SU-DHL-6 (cell line): ENCODE measurements around the gene ZNF785.

Source experiments
- H2AFZ ChIP-seq: fragments of 200-600 bp; sonication (generic); 2 replicates; pipeline ENCODE4 v1.6.1; 2014; ENCODE audit warnings: low read depth, mild to moderate bottlenecking, moderate library complexity, mixed read lengths, antibody characterized with exemption, low read length; ENCODE audit not compliant: severe bottlenecking
- H3F3A ChIP-seq: fragments of 200-600 bp; shearing (Covaris generic); 2 replicates; pipeline ENCODE4 v1.6.0; 2016; ENCODE audit warnings: antibody characterized with exemption, mild to moderate bottlenecking; ENCODE audit not compliant: insufficient read depth
- H3K27ac ChIP-seq: fragments of 200-600 bp; sonication (generic); 2 replicates; pipeline ENCODE4 v1.5.1; 2016; ENCODE audit warnings: low read depth, mild to moderate bottlenecking, low read length, moderate library complexity, mixed read lengths
- H3K27me3 ChIP-seq: fragments of 200-600 bp; sonication (generic), shearing (Covaris generic); 2 replicates; pipeline ENCODE4 v1.6.0; 2014; ENCODE audit warnings: mild to moderate bottlenecking, low read length
- H3K36me3 ChIP-seq: fragments of 200-600 bp; sonication (generic); 2 replicates; pipeline ENCODE4 v1.6.1; 2014; ENCODE audit warnings: mild to moderate bottlenecking, low read length, mixed read lengths
- H3K4me2 ChIP-seq: fragments of 300-600, 200-600 bp; shearing (Covaris generic), sonication (generic); 2 replicates; pipeline ENCODE4 v1.6.0; 2014; ENCODE audit warnings: low read length, low read depth, mild to moderate bottlenecking; ENCODE audit not compliant: poor library complexity, severe bottlenecking
- H3K4me3 ChIP-seq: fragments of 200-600 bp; sonication (generic); 2 replicates; pipeline ENCODE4 v1.5.1; 2014; ENCODE audit warnings: antibody characterized with exemption, low read length, mild to moderate bottlenecking, mixed read lengths; ENCODE audit not compliant: insufficient read depth, poor library complexity, severe bottlenecking
- H3K79me2 ChIP-seq: fragments of 200-600 bp; sonication (generic); 2 replicates; pipeline ENCODE4 v1.6.1; 2014; ENCODE audit warnings: mild to moderate bottlenecking, low read length, moderate library complexity; ENCODE audit not compliant: insufficient read depth
- H3K9ac ChIP-seq: fragments of 200-600 bp; sonication (generic); 2 replicates; pipeline ENCODE4 v1.7.0; 2014; ENCODE audit warnings: mild to moderate bottlenecking, low read length
- H3K9me2 ChIP-seq: fragments of 200-600 bp; sonication (generic); replicated peaks from 2 replicates; pipeline ENCODE4 v1.6.1; 2014; ENCODE audit warnings: low read length; ENCODE audit not compliant: insufficient read depth
- H3K9me3 ChIP-seq: fragments of 200-600 bp; sonication (generic); 2 replicates; pipeline ENCODE4 v1.6.1; 2014; ENCODE audit warnings: low read length, mixed read lengths; ENCODE audit not compliant: insufficient read depth
- H4K20me1 ChIP-seq: fragments of 200-600 bp; sonication (generic); 2 replicates; pipeline ENCODE4 v1.6.1; 2014; ENCODE audit warnings: low read depth, mild to moderate bottlenecking, antibody characterized with exemption, low read length, moderate library complexity, mixed read lengths
- EZH2phosphoT487 ChIP-seq: fragments of 200-600 bp; sonication (generic), shearing (Covaris generic); conservative IDR thresholded peaks from 2 replicates; pipeline ENCODE4 v1.6.1; 2018; ENCODE audit warnings: mild to moderate bottlenecking, antibody characterized with exemption, low read length, moderate library complexity, mixed read lengths
- TF ChIP-seq, protein P1 (sequence below): fragments of 200-600 bp; sonication (generic); IDR thresholded peaks from one replicate; pipeline ENCODE4 v1.5.1; 2017; ENCODE audit warnings: antibody characterized with exemption, mild to moderate bottlenecking, low read length, moderate library complexity; ENCODE audit not compliant: insufficient read depth, poor library complexity, severe bottlenecking

ZNF785 gene

DNA sequence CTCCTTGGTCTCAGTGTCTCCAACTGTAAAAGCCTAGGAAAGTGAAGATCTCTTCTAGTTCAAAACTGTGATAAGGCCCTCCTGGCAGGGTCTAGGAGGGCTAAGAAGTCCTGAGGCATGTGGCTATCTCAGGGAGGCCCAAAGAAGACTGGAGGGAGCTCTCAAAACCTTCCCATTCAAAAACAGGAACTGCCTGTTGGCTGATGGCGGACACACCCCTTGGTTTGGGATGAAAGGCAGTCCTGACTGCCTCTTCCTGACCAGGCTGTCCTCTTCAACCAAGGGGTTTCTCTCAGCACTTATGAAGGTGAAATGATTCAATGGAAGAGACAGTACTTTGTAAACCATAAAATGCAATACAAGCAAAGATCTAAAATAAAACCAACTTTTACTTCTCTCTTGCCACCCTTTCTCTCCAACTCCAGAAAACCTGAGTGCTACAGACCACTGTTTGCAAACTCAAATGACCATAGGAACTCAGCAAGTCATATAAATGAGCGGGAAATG, 32.1 kb downstream of the ZNF785 start:
- H3K79me2 ChIP-seq = peaks cover 15% of the 10 kb centered on the region; the same call in 1 of the 2 replicates
- no peak overlapping the region for H3K9ac ChIP-seq
- H3K4me2 ChIP-seq = no peak overlapping the region
- H3K36me3 ChIP-seq = no peaks in the 10 kb centered on the region
- no peaks in the 10 kb centered on the region for H4K20me1 ChIP-seq
- H3K27ac ChIP-seq = no peak overlapping the region
- no peaks in the 10 kb centered on the region for H3K27me3 ChIP-seq
- no peaks in the 10 kb centered on the region for H3K9me3 ChIP-seq
- TF ChIP-seq, protein P1, sequence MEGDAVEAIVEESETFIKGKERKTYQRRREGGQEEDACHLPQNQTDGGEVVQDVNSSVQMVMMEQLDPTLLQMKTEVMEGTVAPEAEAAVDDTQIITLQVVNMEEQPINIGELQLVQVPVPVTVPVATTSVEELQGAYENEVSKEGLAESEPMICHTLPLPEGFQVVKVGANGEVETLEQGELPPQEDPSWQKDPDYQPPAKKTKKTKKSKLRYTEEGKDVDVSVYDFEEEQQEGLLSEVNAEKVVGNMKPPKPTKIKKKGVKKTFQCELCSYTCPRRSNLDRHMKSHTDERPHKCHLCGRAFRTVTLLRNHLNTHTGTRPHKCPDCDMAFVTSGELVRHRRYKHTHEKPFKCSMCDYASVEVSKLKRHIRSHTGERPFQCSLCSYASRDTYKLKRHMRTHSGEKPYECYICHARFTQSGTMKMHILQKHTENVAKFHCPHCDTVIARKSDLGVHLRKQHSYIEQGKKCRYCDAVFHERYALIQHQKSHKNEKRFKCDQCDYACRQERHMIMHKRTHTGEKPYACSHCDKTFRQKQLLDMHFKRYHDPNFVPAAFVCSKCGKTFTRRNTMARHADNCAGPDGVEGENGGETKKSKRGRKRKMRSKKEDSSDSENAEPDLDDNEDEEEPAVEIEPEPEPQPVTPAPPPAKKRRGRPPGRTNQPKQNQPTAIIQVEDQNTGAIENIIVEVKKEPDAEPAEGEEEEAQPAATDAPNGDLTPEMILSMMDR = no peak
- no peak for TF ChIP-seq EZH2phosphoT487
- no peaks in the 10 kb centered on the region for H3K9me2 ChIP-seq
- H3K4me3 ChIP-seq = no peak overlapping the region
- H3F3A ChIP-seq = no peaks in the 10 kb centered on the region; the same call in 1 of the 2 replicates
- no peak overlapping the region for H2AFZ ChIP-seq

DNA sequence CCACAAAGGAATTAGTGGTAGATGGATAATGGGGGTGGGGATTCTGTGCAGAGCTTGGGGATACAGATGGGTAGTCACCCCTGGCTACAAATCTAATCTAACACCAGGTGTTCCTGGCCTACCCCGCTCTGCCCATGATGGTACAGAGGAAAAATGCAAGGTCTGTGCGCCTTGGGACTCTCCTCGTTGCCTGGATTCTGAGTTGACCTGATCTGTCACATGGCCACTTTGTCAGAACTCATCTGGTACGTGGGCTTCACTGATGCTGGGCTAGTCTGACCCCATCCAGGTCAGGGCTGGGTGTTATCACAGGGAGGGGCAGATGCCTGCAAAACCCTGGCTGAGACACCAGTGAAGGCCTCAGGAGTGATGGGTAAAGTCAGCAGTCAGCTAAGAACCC, 32.5 kb downstream of the ZNF785 start:
- Histone ChIP-seq H4K20me1 (no peaks in the 10 kb centered on the region), H3K79me2 (peaks cover 15% of the 10 kb centered on the region; the same call in 1 of the 2 replicates), H3F3A (no peaks in the 10 kb centered on the region; the same call in 1 of the 2 replicates), H3K27ac (no peak overlapping the region), H3K9me2 (no peaks in the 10 kb centered on the region), H2AFZ (no peak overlapping the region), H3K4me3 (no peak overlapping the region), H3K9ac (no peak overlapping the region), H3K36me3 (no peaks in the 10 kb centered on the region), H3K4me2 (no peak overlapping the region), H3K27me3 (no peaks in the 10 kb centered on the region), H3K9me3 (no peaks in the 10 kb centered on the region)
- TF ChIP-seq, protein P1 = no peak
- no peak for TF ChIP-seq EZH2phosphoT487

DNA sequence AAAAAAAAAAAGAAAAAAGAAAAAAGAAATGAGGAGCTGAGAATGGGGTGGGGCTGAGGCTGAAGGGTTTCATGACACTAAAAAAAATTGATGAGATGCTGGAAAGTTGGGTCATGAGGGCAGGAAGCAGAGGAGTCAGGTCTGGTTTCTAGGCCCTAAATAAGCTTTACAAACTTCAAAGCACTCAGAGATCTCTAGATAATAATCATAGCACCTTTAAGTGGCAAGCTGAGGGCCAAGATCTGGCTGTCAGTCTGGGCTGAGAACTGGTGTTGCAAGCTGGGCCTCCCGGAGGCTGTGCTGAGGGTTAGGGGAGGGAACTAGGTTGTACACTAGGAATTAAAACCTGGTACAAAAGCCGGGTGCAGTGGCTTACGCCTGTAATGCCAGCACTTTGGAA, 33.7 kb downstream of the ZNF785 start:
- TF ChIP-seq EZH2phosphoT487 = no peak
- TF ChIP-seq, protein P1 = no peak
- peaks cover 11% of the 10 kb centered on the region; the same call in 1 of the 2 replicates for H3K79me2 ChIP-seq
- no peak overlapping the region for H3K27ac ChIP-seq
- no peaks in the 10 kb centered on the region for H4K20me1 ChIP-seq
- no peaks in the 10 kb centered on the region for H3K36me3 ChIP-seq
- H3F3A ChIP-seq = no peaks in the 10 kb centered on the region; the same call in 1 of the 2 replicates
- no peaks in the 10 kb centered on the region for H3K9me2 ChIP-seq
- no peak overlapping the region for H2AFZ ChIP-seq
- H3K4me2 ChIP-seq = no peak overlapping the region
- H3K9ac ChIP-seq = no peak overlapping the region
- H3K4me3 ChIP-seq = no peak overlapping the region
- H3K27me3 ChIP-seq = no peaks in the 10 kb centered on the region
- H3K9me3 ChIP-seq = no peaks in the 10 kb centered on the region
